CD4-positive, alpha-beta T cell (primary cell): ENCODE data around the gene EPHB1. TPM values are rescaled to one million over a fixed set of nuclear protein-coding genes. Genes with fewer than 3 reads are reported as not detected.

Experiments
- ATAC-seq: fragments of 200-7000 bp; cut with Tn5 transposase; one replicate; pipeline ENCODE4 v1.10.0; 2022; ENCODE audit warnings: mild to moderate bottlenecking; ENCODE audit not compliant: poor library complexity
- CTCF ChIA-PET: fragments of 350-600 bp; sonication (Branson Sonifier 250); formaldehyde crosslinking; loops from one replicate; lab custom pipeline; 2021; ENCODE audit warnings: antibody characterized with exemption, inconsistent platforms; lab: Charles Lee
- POLR2A ChIA-PET: fragments of 350-600 bp; sonication (Branson Sonifier 250); formaldehyde crosslinking; loops from one replicate; lab custom pipeline; 2021; ENCODE audit warnings: antibody characterized with exemption, inconsistent platforms; lab: Charles Lee
- DNase-seq, 14 experiments: peaks; one replicate each; pipeline ENCODE4 v3.0.0-alpha.2; 2013 to 2020; ENCODE audit warnings: mixed read lengths in 2 of 14
- H3K27ac ChIP-seq, 2 donors: one replicate each; pipeline versions ENCODE4 v1.5.1 to v1.7.0; 2013; ENCODE audit warnings: low read length in 2 of 2, low read depth in 1 of 2, mild to moderate bottlenecking in 1 of 2
- H3K27me3 ChIP-seq, 2 experiments: 1 replicate in 1 of 2; 2 replicates in 1 of 2; pipeline versions ENCODE4 v1.6.1 to v1.7.0; 2013; ENCODE audit warnings: low read length in 2 of 2, control low read depth in 1 of 2, mild to moderate bottlenecking in 1 of 2, moderate library complexity in 1 of 2; ENCODE audit not compliant: insufficient read depth in 2 of 2, control insufficient read depth in 1 of 2
- H3K36me3 ChIP-seq: one replicate; pipeline ENCODE4 v1.6.1; 2013; ENCODE audit warnings: low read length, control low read depth; ENCODE audit not compliant: insufficient read depth
- H3K4me1 ChIP-seq: one replicate; pipeline ENCODE4 v1.6.1; 2013; ENCODE audit warnings: low read length, control low read depth; ENCODE audit not compliant: insufficient read depth
- H3K4me3 ChIP-seq: one replicate; pipeline ENCODE4 v1.5.1; 2013; ENCODE audit warnings: mild to moderate bottlenecking, low read length, moderate library complexity
- H3K9me3 ChIP-seq, 2 experiments: 1 replicate in 1 of 2; 2 replicates in 1 of 2; pipeline versions ENCODE4 v1.6.1 to v1.7.0; 2013; ENCODE audit warnings: low read length in 2 of 2, mild to moderate bottlenecking in 2 of 2, control low read depth in 1 of 2, moderate library complexity in 1 of 2; ENCODE audit not compliant: control insufficient read depth in 1 of 2, insufficient read depth in 1 of 2
- H3K27ac Mint-ChIP-seq: one replicate; pipeline ENCODE4 v1.8.0; 2020; ENCODE audit warnings: mixed read lengths
- H3K27me3 Mint-ChIP-seq: one replicate; pipeline ENCODE4 v1.8.0; 2021; ENCODE audit warnings: mixed read lengths
- H3K36me3 Mint-ChIP-seq: one replicate; pipeline ENCODE4 v1.8.0; 2021; ENCODE audit warnings: low read depth, mixed read lengths
- H3K4me1 Mint-ChIP-seq: one replicate; pipeline ENCODE4 v1.8.0; 2021; ENCODE audit warnings: low read depth, mixed read lengths
- H3K4me3 Mint-ChIP-seq: one replicate; pipeline ENCODE4 v1.8.0; 2020; ENCODE audit warnings: mild to moderate bottlenecking, mixed read lengths
- H3K9me3 Mint-ChIP-seq: one replicate; pipeline ENCODE4 v1.8.0; 2020; ENCODE audit warnings: mixed read lengths
- CTCF ChIP-seq: fragments of 200-600 bp; IDR thresholded peaks from one replicate; pipeline ENCODE4 v1.8.0; 2022; ENCODE audit warnings: antibody characterized with exemption, mild to moderate bottlenecking
- intact Hi-C, 2 experiments: fragments of 100-400 bp; cut with DNase I in 1 of 2; cut with micrococcal nuclease in 1 of 2; formaldehyde crosslinking; loops; one replicate each; pipeline versions ENCODE4 v1.15.1 to v1.9.0; 2023 to 2025; cut with DNase I, micrococcal nuclease
- total RNA-seq, 174 experiments: library from RNA in 2 of 174; stranded (reverse) in 2 of 174; gene quantifications; one replicate each; pipeline ENCODE4 v1.2.3 and lab custom pipeline; 2021 to 2026

Gene EPHB1
- total RNA-seq, 2 experiments from 2014 or later = 0.08 to 0.49 TPM

- Histone ChIP-seq H3K4me3 (no peak overlapping the region), H3K27ac (no peak overlapping the region), H3K4me1 (no peaks in the 10 kb centered on the region), H3K9me3 (peaks cover 0 to 7% of the 10 kb centered on the region in 2 experiments), H3K36me3 (no peaks in the 10 kb centered on the region), H3K27me3 (no peaks in the 10 kb centered on the region)
- H3K4me1 Mint-ChIP-seq = no peaks in the 10 kb centered on the region
- no peak for TF ChIP-seq CTCF
- no peak overlapping the region for H3K27ac Mint-ChIP-seq
- no peaks in the 10 kb centered on the region for H3K9me3 Mint-ChIP-seq
- DNase-seq (no peak), ATAC-seq (no peak)
- intact Hi-C loops = no loop called here
- no peaks in the 10 kb centered on the region for H3K27me3 Mint-ChIP-seq
- CTCF ChIA-PET = no interaction called here
- POLR2A ChIA-PET = no interaction called here
- no peaks in the 10 kb centered on the region for H3K36me3 Mint-ChIP-seq
- H3K4me3 Mint-ChIP-seq = no peak overlapping the region
Measured at GRCh38 chr3:135203026-135203425, 408.0 kb downstream of the EPHB1 start.

GRCh38 chr3:135213213-135213612 lies 418.2 kb downstream of the EPHB1 start:
- Histone ChIP-seq H3K9me3 (peaks cover 0 to 12% of the 10 kb centered on the region in 2 experiments), H3K4me3 (no peak overlapping the region), H3K4me1 (no peaks in the 10 kb centered on the region), H3K36me3 (no peaks in the 10 kb centered on the region), H3K27me3 (no peaks in the 10 kb centered on the region), H3K27ac (no peak overlapping the region)
- CTCF ChIA-PET = no interaction called here
- Mint-ChIP-seq H3K9me3 (no peaks in the 10 kb centered on the region), H3K4me3 (no peak overlapping the region), H3K4me1 (no peaks in the 10 kb centered on the region), H3K36me3 (no peaks in the 10 kb centered on the region), H3K27ac (no peak overlapping the region), H3K27me3 (peaks cover 3% of the 10 kb centered on the region)
- no peak for ATAC-seq
- POLR2A ChIA-PET = no interaction called here
- no peak for DNase-seq
- TF ChIP-seq CTCF = no peak
- intact Hi-C loops = no loop called here

- TF ChIP-seq CTCF = no peak
- H3K4me1 Mint-ChIP-seq = no peaks in the 10 kb centered on the region
- Histone ChIP-seq H3K4me3 (no peak overlapping the region), H3K9me3 (peaks cover 0 to 12% of the 10 kb centered on the region in 2 experiments), H3K27me3 (no peaks in the 10 kb centered on the region), H3K27ac (no peak overlapping the region), H3K4me1 (no peaks in the 10 kb centered on the region), H3K36me3 (no peaks in the 10 kb centered on the region)
- ATAC-seq (no peak), DNase-seq (no peak)
- peaks cover 3% of the 10 kb centered on the region for H3K27me3 Mint-ChIP-seq
- H3K27ac Mint-ChIP-seq = no peak overlapping the region
- ChIA-PET CTCF (no interaction called here), POLR2A (no interaction called here)
- no peaks in the 10 kb centered on the region for H3K36me3 Mint-ChIP-seq
- no peaks in the 10 kb centered on the region for H3K9me3 Mint-ChIP-seq
- intact Hi-C loops = no loop called here
- H3K4me3 Mint-ChIP-seq = no peak overlapping the region
Measured at GRCh38 chr3:135213822-135214221, 418.8 kb downstream of the EPHB1 start.
